ENCODE results near the gene SPINK8. TPM values are rescaled to one million over a fixed set of nuclear protein-coding genes. Genes with fewer than 3 reads are reported as not detected.

The SPINK8 gene
- total RNA-seq, 1 donor from 2014 or later = not detected

- Mint-ChIP-seq H3K4me1 (ENCODE audit: unreplicated experiment) (no peaks in the 10 kb centered on the region), H3K36me3 (ENCODE audit: unreplicated experiment) (peaks cover 36% of the 10 kb centered on the region), H3K9me3 (ENCODE audit: unreplicated experiment) (peaks cover 8% of the 10 kb centered on the region), H3K4me3 (ENCODE audit: unreplicated experiment) (no peak overlapping the region), H3K27me3 (ENCODE audit: unreplicated experiment) (no peaks in the 10 kb centered on the region), H3K27ac (ENCODE audit: unreplicated experiment) (no peak overlapping the region)
- DNase-seq (ENCODE audit: extremely low spot score, unreplicated experiment) = no peak
- no peak for TF ChIP-seq CTCF (IDR thresholded peaks at IDR 0.05)
Measured at GRCh38 chr3:48289659-48290058, 43.8 kb downstream of the SPINK8 start.

- Mint-ChIP-seq H3K27ac (ENCODE audit: unreplicated experiment) (no peak overlapping the region), H3K4me3 (ENCODE audit: unreplicated experiment) (no peak overlapping the region), H3K9me3 (ENCODE audit: unreplicated experiment) (peaks cover 8% of the 10 kb centered on the region), H3K27me3 (ENCODE audit: unreplicated experiment) (no peaks in the 10 kb centered on the region), H3K4me1 (ENCODE audit: unreplicated experiment) (no peaks in the 10 kb centered on the region), H3K36me3 (ENCODE audit: unreplicated experiment) (peaks cover 14% of the 10 kb centered on the region)
- DNase-seq (ENCODE audit: extremely low spot score, unreplicated experiment) = no peak
- no peak for TF ChIP-seq CTCF (IDR thresholded peaks at IDR 0.05)
Measured at GRCh38 chr3:48287034-48287433, 46.4 kb downstream of the SPINK8 start.

- H3K27ac Mint-ChIP-seq (ENCODE audit: unreplicated experiment) = no peak overlapping the region
- no peaks in the 10 kb centered on the region for H3K27me3 Mint-ChIP-seq (ENCODE audit: unreplicated experiment)
- H3K36me3 Mint-ChIP-seq (ENCODE audit: unreplicated experiment) = peaks cover 14% of the 10 kb centered on the region
- no peak overlapping the region for H3K4me3 Mint-ChIP-seq (ENCODE audit: unreplicated experiment)
- no peak for TF ChIP-seq CTCF (IDR thresholded peaks at IDR 0.05)
- peaks cover 8% of the 10 kb centered on the region for H3K9me3 Mint-ChIP-seq (ENCODE audit: unreplicated experiment)
- no peak for DNase-seq (ENCODE audit: extremely low spot score, unreplicated experiment)
- no peaks in the 10 kb centered on the region for H3K4me1 Mint-ChIP-seq (ENCODE audit: unreplicated experiment)
Measured at GRCh38 chr3:48286308-48286707, 47.2 kb downstream of the SPINK8 start.

GRCh38 chr3:48285675-48286074 is 47.8 kb downstream of the SPINK8 start:
- Mint-ChIP-seq H3K27me3 (ENCODE audit: unreplicated experiment) (no peaks in the 10 kb centered on the region), H3K27ac (ENCODE audit: unreplicated experiment) (no peak overlapping the region), H3K4me3 (ENCODE audit: unreplicated experiment) (no peak overlapping the region), H3K36me3 (ENCODE audit: unreplicated experiment) (peaks cover 14% of the 10 kb centered on the region), H3K4me1 (ENCODE audit: unreplicated experiment) (no peaks in the 10 kb centered on the region), H3K9me3 (ENCODE audit: unreplicated experiment) (peaks cover 8% of the 10 kb centered on the region)
- TF ChIP-seq CTCF (IDR thresholded peaks at IDR 0.05) = no peak
- no peak for DNase-seq (ENCODE audit: extremely low spot score, unreplicated experiment)

GRCh38 chr3:48285132-48285531 is 48.3 kb downstream of the SPINK8 start:
- no peak for TF ChIP-seq CTCF (IDR thresholded peaks at IDR 0.05)
- no peak overlapping the region for H3K27ac Mint-ChIP-seq (ENCODE audit: unreplicated experiment)
- peaks cover 8% of the 10 kb centered on the region for H3K9me3 Mint-ChIP-seq (ENCODE audit: unreplicated experiment)
- H3K4me3 Mint-ChIP-seq (ENCODE audit: unreplicated experiment) = no peak overlapping the region
- no peaks in the 10 kb centered on the region for H3K4me1 Mint-ChIP-seq (ENCODE audit: unreplicated experiment)
- DNase-seq (ENCODE audit: extremely low spot score, unreplicated experiment) = no peak
- H3K27me3 Mint-ChIP-seq (ENCODE audit: unreplicated experiment) = no peaks in the 10 kb centered on the region
- peaks cover 11% of the 10 kb centered on the region for H3K36me3 Mint-ChIP-seq (ENCODE audit: unreplicated experiment)

Measured in osteocyte (in vitro differentiated cells).